Parathyroid adenoma (tissue), 2 donors: Measurements from ENCODE around the gene ADAM11.
A peak's percentile ranks its signal among the peaks of the same experiment; 100 is the strongest.
"Not testable (repeated sequence)": the region's sequence is repeated elsewhere in the genome, so short reads cannot be mapped to it uniquely, and the experiment has no call there.

Experiments
- H2AFZ ChIP-seq: fragments of 300-600 bp; sonication (generic); one replicate; pipeline ENCODE4 v1.7.0; 2017; ENCODE audit warnings: antibody characterized with exemption, mild to moderate bottlenecking
- H3K27ac ChIP-seq: fragments of 300-600 bp; sonication (generic); one replicate; pipeline ENCODE4 v1.7.0; 2017
- H3K27me3 ChIP-seq: fragments of 300-600 bp; sonication (generic); one replicate; pipeline ENCODE4 v1.7.0; 2017; ENCODE audit warnings: low read length; ENCODE audit not compliant: control insufficient read depth, insufficient read depth
- H3K36me3 ChIP-seq: fragments of 300-600 bp; sonication (generic); one replicate; pipeline ENCODE4 v1.7.0; 2017; ENCODE audit warnings: low read length; ENCODE audit not compliant: control insufficient read depth, insufficient read depth
- H3K4me1 ChIP-seq: fragments of 300-600 bp; sonication (generic); one replicate; pipeline ENCODE4 v1.7.0; 2017; ENCODE audit warnings: control low read depth
- H3K4me2 ChIP-seq: fragments of 300-600 bp; sonication (generic); one replicate; pipeline ENCODE4 v1.7.0; 2017; ENCODE audit warnings: low read length
- H3K4me3 ChIP-seq: fragments of 300-600 bp; sonication (generic); one replicate; pipeline ENCODE4 v1.7.0; 2017; ENCODE audit warnings: low read depth, low read length
- H3K79me2 ChIP-seq: fragments of 300-600 bp; sonication (generic); one replicate; pipeline ENCODE4 v1.7.0; 2017; ENCODE audit warnings: control low read depth
- H3K9ac ChIP-seq: fragments of 300-600 bp; sonication (generic); one replicate; pipeline ENCODE4 v1.7.0; 2017; ENCODE audit warnings: mild to moderate bottlenecking
- H3K9me3 ChIP-seq: fragments of 300-600 bp; sonication (generic); one replicate; pipeline ENCODE4 v1.7.0; 2017; ENCODE audit warnings: low read length; ENCODE audit not compliant: control insufficient read depth
- CTCF ChIP-seq: fragments of 300-600 bp; sonication (generic); IDR thresholded peaks from one replicate; pipeline ENCODE4 v1.7.0; 2017; ENCODE audit warnings: antibody characterized with exemption, mild to moderate bottlenecking
- donor health status: primary hyperparathyroidism.

The ADAM11 gene

GRCh38 chr17:44752953-44753861 lies 5.6 kb upstream of the ADAM11 start:
- no peaks in the 10 kb centered on the region for H3K27me3 ChIP-seq
- H3K4me2 ChIP-seq, result no peak overlapping the region
- no peak for TF ChIP-seq CTCF

GRCh38 chr17:44754276-44754675 lies 4.5 kb upstream of the ADAM11 start:
- Histone ChIP-seq H3K36me3 (no peaks in the 10 kb centered on the region), H3K27me3 (no peaks in the 10 kb centered on the region), H3K9ac (no peak overlapping the region), H3K27ac (no peak overlapping the region), H2AFZ (no peak overlapping the region), H3K79me2 (no peaks in the 10 kb centered on the region), H3K4me3 (no peak overlapping the region), H3K4me2 (no peak overlapping the region), H3K4me1 (no peaks in the 10 kb centered on the region), H3K9me3 (no peaks in the 10 kb centered on the region)
- no peak for TF ChIP-seq CTCF

More at GRCh38 chr17:44752953-44753861, 5.6 kb upstream of the ADAM11 start:
- Histone ChIP-seq H3K4me3 (no peak overlapping the region), H2AFZ (no peak overlapping the region), H3K27ac (no peak overlapping the region), H3K9me3 (no peaks in the 10 kb centered on the region), H3K9ac (no peak overlapping the region), H3K36me3 (no peaks in the 10 kb centered on the region), H3K79me2 (no peaks in the 10 kb centered on the region), H3K4me1 (no peaks in the 10 kb centered on the region)

- H2AFZ ChIP-seq, H3K36me3 ChIP-seq, H3K9ac ChIP-seq, H3K4me3 ChIP-seq, H3K27me3 ChIP-seq, H3K9me3 ChIP-seq, H3K4me1 ChIP-seq, H3K79me2 ChIP-seq, H3K27ac ChIP-seq, H3K4me2 ChIP-seq: not testable (repeated sequence)
Measured at GRCh38 chr17:44755180-44755579, 3.6 kb upstream of the ADAM11 start.

GRCh38 chr17:44757045-44757917 lies 1.5 kb upstream of the ADAM11 start:
- Histone ChIP-seq H3K9ac (no peak overlapping the region), H3K79me2 (no peaks in the 10 kb centered on the region), H3K4me2 (no peak overlapping the region), H3K27ac (no peak overlapping the region), H3K4me3 (no peak overlapping the region), H3K4me1 (no peaks in the 10 kb centered on the region), H3K27me3 (no peaks in the 10 kb centered on the region), H3K36me3 (no peaks in the 10 kb centered on the region), H3K9me3 (no peaks in the 10 kb centered on the region), H2AFZ (no peak overlapping the region)
- TF ChIP-seq CTCF, result no peak

GRCh38 chr17:44757918-44758413 lies 822 bp upstream of the ADAM11 start:
- H3K9ac ChIP-seq, result no peak overlapping the region
- no peak overlapping the region for H3K4me2 ChIP-seq
- no peaks in the 10 kb centered on the region for H3K9me3 ChIP-seq
- H3K27ac ChIP-seq, result no peak overlapping the region
- H3K79me2 ChIP-seq, result no peaks in the 10 kb centered on the region
- H3K4me3 ChIP-seq, result no peak overlapping the region
- no peaks in the 10 kb centered on the region for H3K27me3 ChIP-seq
- no peaks in the 10 kb centered on the region for H3K4me1 ChIP-seq
- peak overlapping the region; percentile 87 for H2AFZ ChIP-seq
- no peaks in the 10 kb centered on the region for H3K36me3 ChIP-seq
- TF ChIP-seq CTCF, result no peak
